ENCODE data around the gene CAPZA1.

The CAPZA1 gene

GRCh38 chr1:112581586-112582192 is 37.9 kb upstream of the CAPZA1 start:
- no peak overlapping the region for H3K9ac ChIP-seq (ENCODE audit: low read length)
- no peak overlapping the region for H3K27ac ChIP-seq (ENCODE audit: low read length)
- H3K27me3 ChIP-seq (ENCODE audit: low read depth, low read length), result no peaks in the 10 kb centered on the region
- H4K20me1 ChIP-seq (ENCODE audit: insufficient read depth, low read length), result no peaks in the 10 kb centered on the region
- TF ChIP-seq CTCF (IDR thresholded peaks at IDR 0.05; ENCODE audit: low read depth, low read length) (no peak), EZH2phosphoT487 (IDR thresholded peaks at IDR 0.05; ENCODE audit: low read depth) (no peak)
- H3K4me1 ChIP-seq (ENCODE audit: low read length), result no peaks in the 10 kb centered on the region
- H3K4me3 ChIP-seq (ENCODE audit: low read length), result no peak overlapping the region
- H3K79me2 ChIP-seq (ENCODE audit: low read length), result no peaks in the 10 kb centered on the region
- H3K9me3 ChIP-seq (ENCODE audit: insufficient read depth, low read length), result no peaks in the 10 kb centered on the region
- no peaks in the 10 kb centered on the region for H3K36me3 ChIP-seq (replicated peaks; ENCODE audit: low read depth, low read length)
- no peak overlapping the region for H2AFZ ChIP-seq (ENCODE audit: low read depth, low read length)
- no peak overlapping the region for H3K4me2 ChIP-seq (ENCODE audit: low read length)

- Histone ChIP-seq H3K9me3 (ENCODE audit: insufficient read depth, low read length) (no peaks in the 10 kb centered on the region), H2AFZ (ENCODE audit: low read depth, low read length) (no peak overlapping the region), H4K20me1 (ENCODE audit: insufficient read depth, low read length) (no peaks in the 10 kb centered on the region), H3K79me2 (ENCODE audit: low read length) (no peaks in the 10 kb centered on the region), H3K27me3 (ENCODE audit: low read depth, low read length) (no peaks in the 10 kb centered on the region), H3K36me3 (replicated peaks; ENCODE audit: low read depth, low read length) (no peaks in the 10 kb centered on the region), H3K27ac (ENCODE audit: low read length) (no peak overlapping the region), H3K9ac (ENCODE audit: low read length) (no peak overlapping the region), H3K4me1 (ENCODE audit: low read length) (no peaks in the 10 kb centered on the region), H3K4me3 (ENCODE audit: low read length) (no peak overlapping the region), H3K4me2 (ENCODE audit: low read length) (no peak overlapping the region)
- no peak for TF ChIP-seq CTCF (IDR thresholded peaks at IDR 0.05; ENCODE audit: low read depth, low read length)
- TF ChIP-seq EZH2phosphoT487 (IDR thresholded peaks at IDR 0.05; ENCODE audit: low read depth), result no peak
Observed at GRCh38 chr1:112583366-112583765, 36.3 kb upstream of the CAPZA1 start.

GRCh38 chr1:112589766-112590165 is 29.9 kb upstream of the CAPZA1 start:
- TF ChIP-seq CTCF (IDR thresholded peaks at IDR 0.05; ENCODE audit: low read depth, low read length), result no peak
- no peak for TF ChIP-seq EZH2phosphoT487 (IDR thresholded peaks at IDR 0.05; ENCODE audit: low read depth)
- H3K27me3 ChIP-seq (ENCODE audit: low read depth, low read length), result no peaks in the 10 kb centered on the region
- H4K20me1 ChIP-seq (ENCODE audit: insufficient read depth, low read length), result no peaks in the 10 kb centered on the region
- no peaks in the 10 kb centered on the region for H3K79me2 ChIP-seq (ENCODE audit: low read length)
- H3K9ac ChIP-seq (ENCODE audit: low read length), result no peak overlapping the region
- H3K4me3 ChIP-seq (ENCODE audit: low read length), result no peak overlapping the region
- no peak overlapping the region for H2AFZ ChIP-seq (ENCODE audit: low read depth, low read length)
- no peaks in the 10 kb centered on the region for H3K9me3 ChIP-seq (ENCODE audit: insufficient read depth, low read length)
- no peak overlapping the region for H3K27ac ChIP-seq (ENCODE audit: low read length)
- no peaks in the 10 kb centered on the region for H3K4me1 ChIP-seq (ENCODE audit: low read length)
- no peak overlapping the region for H3K4me2 ChIP-seq (ENCODE audit: low read length)
- H3K36me3 ChIP-seq (replicated peaks; ENCODE audit: low read depth, low read length), result peaks cover 2% of the 10 kb centered on the region

GRCh38 chr1:112594208-112594876 is 25.3 kb upstream of the CAPZA1 start:
- TF ChIP-seq EZH2phosphoT487 (IDR thresholded peaks at IDR 0.05; ENCODE audit: low read depth), result no peak
- TF ChIP-seq CTCF (IDR thresholded peaks at IDR 0.05; ENCODE audit: low read depth, low read length), result no peak
- Histone ChIP-seq H3K27me3 (ENCODE audit: low read depth, low read length) (no peaks in the 10 kb centered on the region), H2AFZ (ENCODE audit: low read depth, low read length) (no peak overlapping the region), H3K4me2 (ENCODE audit: low read length) (no peak overlapping the region), H3K79me2 (ENCODE audit: low read length) (no peaks in the 10 kb centered on the region), H3K9ac (ENCODE audit: low read length) (no peak overlapping the region), H3K27ac (ENCODE audit: low read length) (no peak overlapping the region), H3K4me3 (ENCODE audit: low read length) (no peak overlapping the region), H3K9me3 (ENCODE audit: insufficient read depth, low read length) (no peaks in the 10 kb centered on the region), H3K36me3 (replicated peaks; ENCODE audit: low read depth, low read length) (peaks cover 2% of the 10 kb centered on the region), H3K4me1 (ENCODE audit: low read length) (no peaks in the 10 kb centered on the region), H4K20me1 (ENCODE audit: insufficient read depth, low read length) (no peaks in the 10 kb centered on the region)

Data from OCI-LY3 (cell line).